Thymus (tissue), 14 donors: ENCODE results near the gene POMT2. TPM values are rescaled to one million over a fixed set of nuclear protein-coding genes. Genes with fewer than 3 reads are reported as not detected.

Experiments
- DNase-seq, 9 donors: peaks; one replicate each; pipeline ENCODE4 v3.0.0-alpha.2; 2013; ENCODE audit warnings: low spot score in 9 of 9, low read depth in 6 of 9, missing footprints in 1 of 9
- H3K27ac ChIP-seq, 2 donors: one replicate each; pipeline ENCODE4 v1.5.1; 2013; ENCODE audit warnings: control low read depth in 1 of 2, low read depth in 1 of 2, low read length in 1 of 2, mild to moderate bottlenecking in 1 of 2, moderate library complexity in 1 of 2
- H3K27me3 ChIP-seq, 2 donors: one replicate each; pipeline ENCODE4 v1.5.1; 2013; ENCODE audit warnings: low read length in 1 of 2; ENCODE audit not compliant: control insufficient read depth in 2 of 2, insufficient read depth in 1 of 2
- H3K36me3 ChIP-seq, 2 donors: one replicate each; pipeline ENCODE4 v1.5.1; 2013; ENCODE audit warnings: low read length in 1 of 2, mild to moderate bottlenecking in 1 of 2, moderate library complexity in 1 of 2; ENCODE audit not compliant: control insufficient read depth in 2 of 2, insufficient read depth in 2 of 2
- H3K4me1 ChIP-seq, 2 donors: one replicate each; pipeline ENCODE4 v1.5.1; 2013; ENCODE audit warnings: low read length in 2 of 2; ENCODE audit not compliant: control insufficient read depth in 2 of 2, insufficient read depth in 2 of 2
- H3K4me3 ChIP-seq, 2 donors: one replicate each; pipeline ENCODE4 v1.5.1; 2013; ENCODE audit warnings: low read length in 2 of 2, control low read depth in 1 of 2, mild to moderate bottlenecking in 1 of 2
- H3K9me3 ChIP-seq, 2 donors: one replicate each; pipeline ENCODE4 v1.5.1; 2013; ENCODE audit warnings: low read length in 1 of 2, mild to moderate bottlenecking in 1 of 2; ENCODE audit not compliant: control insufficient read depth in 2 of 2, insufficient read depth in 1 of 2
- WGBS: extraction: QIAGEN DNeasy Blood & Tissue Kit; methylation state at CpG from one replicate; pipeline ENCODE4 v1.1.7; 2013; 5-methylcytosine and 5-hydroxymethylcytosine counted together
- long read RNA-seq, 10 donors: transcript quantifications; one replicate each; lab custom pipeline, GENCODE V29; 2026
- polyA plus RNA-seq: library from polyadenylated mRNA; stranded (reverse); fragments of 200-250 nt; gene quantifications from one replicate; pipeline ENCODE4 v1.2.3, GENCODE V29; 2013
- total RNA-seq: library from RNA; stranded (reverse); fragments of 120-200 nt; gene quantifications from one replicate; pipeline ENCODE4 v1.2.4, GENCODE V29; 2013
- donor health status: healthy.

POMT2 gene, protein sequence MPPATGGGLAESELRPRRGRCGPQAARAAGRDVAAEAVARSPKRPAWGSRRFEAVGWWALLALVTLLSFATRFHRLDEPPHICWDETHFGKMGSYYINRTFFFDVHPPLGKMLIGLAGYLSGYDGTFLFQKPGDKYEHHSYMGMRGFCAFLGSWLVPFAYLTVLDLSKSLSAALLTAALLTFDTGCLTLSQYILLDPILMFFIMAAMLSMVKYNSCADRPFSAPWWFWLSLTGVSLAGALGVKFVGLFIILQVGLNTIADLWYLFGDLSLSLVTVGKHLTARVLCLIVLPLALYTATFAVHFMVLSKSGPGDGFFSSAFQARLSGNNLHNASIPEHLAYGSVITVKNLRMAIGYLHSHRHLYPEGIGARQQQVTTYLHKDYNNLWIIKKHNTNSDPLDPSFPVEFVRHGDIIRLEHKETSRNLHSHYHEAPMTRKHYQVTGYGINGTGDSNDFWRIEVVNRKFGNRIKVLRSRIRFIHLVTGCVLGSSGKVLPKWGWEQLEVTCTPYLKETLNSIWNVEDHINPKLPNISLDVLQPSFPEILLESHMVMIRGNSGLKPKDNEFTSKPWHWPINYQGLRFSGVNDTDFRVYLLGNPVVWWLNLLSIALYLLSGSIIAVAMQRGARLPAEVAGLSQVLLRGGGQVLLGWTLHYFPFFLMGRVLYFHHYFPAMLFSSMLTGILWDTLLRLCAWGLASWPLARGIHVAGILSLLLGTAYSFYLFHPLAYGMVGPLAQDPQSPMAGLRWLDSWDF
- total RNA-seq (3.5 TPM), polyA plus RNA-seq (11.1 TPM)
- long read RNA-seq, donor 1 = 0 reads
- long read RNA-seq, donor 2 = 0 reads
- long read RNA-seq, donor 3, full-length matches to known transcripts = 2 of 2 reads
- long read RNA-seq, donor 3, partial matches to known transcripts = 0 of 2 reads
- long read RNA-seq, donor 3, other reads (novel, unspliced or antisense) = 0 of 2 reads
- long read RNA-seq, donor 4 = 0 reads
- long read RNA-seq, donor 5, full-length matches to known transcripts = 1 of 1 reads
- long read RNA-seq, donor 5, partial matches to known transcripts = 0 of 1 reads
- long read RNA-seq, donor 5, other reads (novel, unspliced or antisense) = 0 of 1 reads
- long read RNA-seq, donor 6 = 0 reads
- long read RNA-seq, donor 7, full-length matches to known transcripts = 1 of 1 reads
- long read RNA-seq, donor 7, partial matches to known transcripts = 0 of 1 reads
- long read RNA-seq, donor 7, other reads (novel, unspliced or antisense) = 0 of 1 reads
- long read RNA-seq, donor 8 = 0 reads
- long read RNA-seq, donor 9 = 0 reads
- long read RNA-seq, donor 10 = 0 reads

DNA sequence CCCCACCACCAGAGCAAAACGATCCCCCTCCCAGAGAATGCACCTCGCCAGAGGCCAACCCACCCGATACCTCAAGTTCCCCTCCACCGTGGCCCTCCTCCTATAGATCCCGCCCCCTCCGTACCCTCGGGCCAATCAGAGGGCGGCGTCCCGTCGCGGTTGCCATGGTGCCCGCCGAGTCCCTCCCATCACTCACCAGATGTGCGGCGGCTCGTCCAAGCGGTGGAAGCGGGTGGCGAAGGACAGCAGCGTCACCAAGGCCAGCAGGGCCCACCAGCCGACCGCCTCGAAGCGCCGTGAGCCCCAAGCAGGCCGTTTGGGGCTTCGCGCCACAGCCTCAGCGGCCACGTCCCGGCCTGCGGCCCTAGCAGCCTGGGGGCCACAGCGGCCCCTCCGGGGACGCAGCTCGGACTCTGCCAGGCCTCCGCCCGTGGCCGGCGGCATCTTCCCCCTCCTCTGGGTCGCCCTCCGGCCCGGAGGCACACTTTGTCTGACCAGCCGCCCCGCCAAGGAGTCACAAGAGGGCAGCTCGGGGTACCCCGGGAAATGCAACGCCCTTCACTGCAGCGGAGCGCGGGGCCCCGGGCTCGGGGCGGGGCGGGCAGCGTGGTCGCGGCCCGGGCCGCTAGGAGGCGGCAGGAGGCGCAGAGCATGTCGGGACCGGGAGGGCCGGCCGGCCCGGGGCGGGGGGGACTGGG lies at the start of gene POMT2:
TSS of gene POMT2 (minus strand) at position 646 of the 698 bp plus-strand sequence. CDS start at position 444, 202 bp downstream.
- under 1% methylated on average over 69 of the region's 69 CpGs for WGBS
- Histone ChIP-seq H3K36me3 (no peaks in the 10 kb centered on the region), H3K4me1 (peaks cover 3 to 12% of the 10 kb centered on the region in 2 donors), H3K27ac (peak within 1 kb of the TSS; percentile 100), H3K9me3 (no peaks in the 10 kb centered on the region), H3K4me3 (peak within 1 kb of the TSS; percentile 90 to 91), H3K27me3 (no peaks in the 10 kb centered on the region)
- peak; percentile 67 to 94 (median 84) for DNase-seq

DNA sequence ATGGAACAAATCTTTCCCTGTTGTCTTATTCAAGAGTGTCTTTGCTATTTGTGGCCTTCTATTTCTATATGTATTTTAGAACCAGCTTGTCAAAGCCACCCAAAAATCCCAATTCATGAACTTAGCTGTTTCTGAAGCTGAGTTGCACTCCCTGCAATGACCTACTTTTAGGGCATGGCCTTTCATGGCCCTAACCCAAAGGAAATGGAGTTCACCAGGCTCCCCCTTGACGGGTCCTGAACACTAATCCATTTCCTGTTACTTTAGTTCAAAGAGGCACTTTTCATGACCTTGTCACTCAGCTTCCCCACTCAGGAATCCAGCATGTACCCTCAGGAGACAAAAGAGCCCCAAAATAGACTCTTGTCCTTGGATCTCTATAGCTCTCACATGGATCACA lies 48.6 kb upstream of the POMT2 start:
- 4% methylated on average over 1 of the region's 1 CpG for WGBS
- Histone ChIP-seq H3K4me1 (peaks cover 6 to 9% of the 10 kb centered on the region in 2 donors), H3K4me3 (no peak overlapping the region), H3K9me3 (no peaks in the 10 kb centered on the region), H3K27me3 (no peaks in the 10 kb centered on the region), H3K27ac (peak overlapping the region; percentile 2 to 44), H3K36me3 (no peaks in the 10 kb centered on the region)
- DNase-seq = peak in 5 of 9 donors; percentile 24 to 61 (median 33)

- DNase-seq = no peak
- 94% methylated on average over 3 of the region's 3 CpGs for WGBS
- Histone ChIP-seq H3K36me3 (no peaks in the 10 kb centered on the region), H3K9me3 (no peaks in the 10 kb centered on the region), H3K4me3 (no peak overlapping the region), H3K27me3 (no peaks in the 10 kb centered on the region), H3K27ac (no peak overlapping the region), H3K4me1 (peaks cover under 1% of the 10 kb centered on the region in 2 donors)
Measured at GRCh38 chr14:77364146-77364545, 43.5 kb upstream of the POMT2 start.

DNA sequence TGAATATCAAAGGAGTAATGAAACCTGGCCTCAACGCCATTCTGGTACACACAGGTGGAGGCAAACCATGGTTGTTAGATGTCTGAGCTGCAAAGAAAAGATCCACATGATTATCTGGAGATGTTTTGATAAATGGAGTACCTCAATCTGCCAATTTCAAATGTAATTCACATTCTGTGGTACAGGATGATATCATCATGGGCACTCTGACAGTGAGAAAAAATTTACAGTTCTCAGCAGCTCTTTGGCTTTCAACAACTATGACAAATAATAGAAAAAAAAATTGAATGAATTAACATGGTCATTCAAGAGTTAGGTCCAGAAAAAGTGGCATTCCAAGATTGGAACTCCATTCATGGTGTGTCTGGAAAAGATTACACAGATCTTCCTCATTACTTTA lies 38.9 kb upstream of the POMT2 start:
- no peak overlapping the region for H3K27ac ChIP-seq
- no peaks in the 10 kb centered on the region for H3K27me3 ChIP-seq
- H3K36me3 ChIP-seq = no peaks in the 10 kb centered on the region
- H3K4me1 ChIP-seq = no peaks in the 10 kb centered on the region
- H3K9me3 ChIP-seq = no peaks in the 10 kb centered on the region
- no peak overlapping the region for H3K4me3 ChIP-seq
- 96% methylated on average over 1 of the region's 1 CpG for WGBS
- no peak for DNase-seq

- Histone ChIP-seq H3K27ac (no peak overlapping the region), H3K9me3 (no peaks in the 10 kb centered on the region), H3K27me3 (no peaks in the 10 kb centered on the region), H3K36me3 (no peaks in the 10 kb centered on the region), H3K4me1 (no peaks in the 10 kb centered on the region), H3K4me3 (no peak overlapping the region)
- DNase-seq = no peak
- WGBS = 96% methylated on average over 4 of the region's 4 CpGs
Measured at GRCh38 chr14:77356899-77357298, 36.2 kb upstream of the POMT2 start.

DNA sequence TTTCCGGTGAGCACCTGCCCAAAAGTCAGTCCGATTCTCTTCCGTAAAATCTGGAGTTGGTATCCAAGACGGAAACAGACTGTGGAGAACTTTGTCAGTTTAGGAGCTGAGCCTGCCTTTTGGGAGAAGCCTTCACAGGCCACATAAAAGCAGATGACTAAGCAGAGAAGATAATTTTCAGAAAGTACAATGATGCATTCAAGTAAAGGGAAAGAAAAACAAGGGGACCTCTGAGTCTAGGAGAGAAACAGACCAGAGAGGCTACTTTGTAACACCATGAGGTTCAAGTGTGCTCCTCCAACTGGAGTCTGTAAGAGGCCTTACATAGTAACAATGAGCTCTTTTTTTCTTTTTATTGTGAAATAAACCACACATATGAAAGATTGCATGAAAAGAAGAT lies 35.1 kb upstream of the POMT2 start:
- H3K4me3 ChIP-seq = no peak overlapping the region
- DNase-seq = no peak
- H3K9me3 ChIP-seq = no peaks in the 10 kb centered on the region
- H3K27me3 ChIP-seq = no peaks in the 10 kb centered on the region
- H3K27ac ChIP-seq = no peak overlapping the region
- peaks cover 0 to 1% of the 10 kb centered on the region in 2 donors for H3K36me3 ChIP-seq
- H3K4me1 ChIP-seq = no peaks in the 10 kb centered on the region
- 97% methylated on average over 4 of the region's 4 CpGs for WGBS

GRCh38 chr14:77353469-77354141 lies 32.9 kb upstream of the POMT2 start:
- Histone ChIP-seq H3K27me3 (no peaks in the 10 kb centered on the region), H3K27ac (no peak overlapping the region), H3K36me3 (peaks cover 0 to 14% of the 10 kb centered on the region in 2 donors), H3K9me3 (no peaks in the 10 kb centered on the region), H3K4me3 (no peak overlapping the region), H3K4me1 (no peaks in the 10 kb centered on the region)
- 97% methylated on average over 5 of the region's 5 CpGs for WGBS
- DNase-seq = no peak

GRCh38 chr14:77347751-77348150 lies 27.1 kb upstream of the POMT2 start:
- Histone ChIP-seq H3K4me1 (no peaks in the 10 kb centered on the region), H3K4me3 (no peak overlapping the region), H3K27ac (no peak overlapping the region), H3K9me3 (no peaks in the 10 kb centered on the region), H3K36me3 (peaks cover 20 to 21% of the 10 kb centered on the region in 2 donors), H3K27me3 (no peaks in the 10 kb centered on the region)
- WGBS = 62% methylated on average over 3 of the region's 3 CpGs
- no peak for DNase-seq
